ENCODE measurements around the gene AAMP. TPM values are rescaled to one million over a fixed set of nuclear protein-coding genes. Genes with fewer than 3 reads are reported as not detected.

The AAMP gene
- total and polyA plus RNA-seq, 2 donors (not counting 3 experiments of a cell fraction or from before 2014, with no cell fraction given), result 69.3 to 84.4 TPM

GRCh38 chr2:218216336-218216673, 53.6 kb downstream of the AAMP start:
- DNase-seq (ENCODE audit: low read depth, low spot score), result no peak
- no TSS peak for BruUV-seq (replicated peaks)
- peak overlapping the region; percentile 17 to 96 (median 72) for H3K4me3 ChIP-seq (replicated peaks in 1 of 3; ENCODE audit: insufficient read depth in 1 of 3, low read depth in 1 of 3, low read length in 3 of 3)
- peaks cover 6% of the 10 kb centered on the region for H4K20me1 ChIP-seq (replicated peaks; ENCODE audit: control insufficient read depth, extremely low read depth, insufficient read depth, low read length)
- peak overlapping the region; percentile 60 for H3K4me2 ChIP-seq (ENCODE audit: insufficient read depth, low read length)
- ChIA-PET CTCF (interaction anchor here (0.8 to 1.1 kb wide), 3 partner anchors 13 to 180 kb away, joined by 3 to 4 read pairs (median 3); no protein-coding TSS in a partner anchor), POLR2A (interaction anchor here (0.5 to 1.6 kb wide), 3 partner anchors 10 to 54 kb away, joined by 3 read pairs; partner anchors contain the start of genes AAMP and PNKD)
- no peaks in the 10 kb centered on the region for H3K9me1 ChIP-seq (replicated peaks; ENCODE audit: control insufficient read depth, extremely low read depth, insufficient read depth, low read length)
- peaks cover 3 to 6% of the 10 kb centered on the region in 2 experiments for H3K27me3 ChIP-seq (ENCODE audit: control insufficient read depth in 2 of 2, insufficient read depth in 2 of 2, low read length in 2 of 2)
- H3K27ac ChIP-seq (ENCODE audit: insufficient read depth, low read depth, low read length), result peak overlapping the region; percentile 70
- peak overlapping the region; percentile 70 for H3K9ac ChIP-seq (replicated peaks; ENCODE audit: extremely low read depth, insufficient read depth, low read length)
- H2AFZ ChIP-seq (ENCODE audit: low read depth, low read length), result peak overlapping the region; percentile 86
- H3K9me3 ChIP-seq (replicated peaks; ENCODE audit: control insufficient read depth, insufficient read depth, low read length), result no peaks in the 10 kb centered on the region
- no peak for FAIRE-seq
- H3K4me1 ChIP-seq (ENCODE audit: control insufficient read depth, extremely low read depth, insufficient read depth, low read length), result peaks cover 27% of the 10 kb centered on the region
- H3K36me3 ChIP-seq (ENCODE audit: control insufficient read depth in 2 of 2, extremely low read depth in 1 of 2, insufficient read depth in 2 of 2, low read length in 2 of 2), result peaks cover 0 to 5% of the 10 kb centered on the region in 2 experiments
- TF ChIP-seq EZH2 (IDR thresholded peaks at IDR 0.05; ENCODE audit: borderline replicate concordance, low read depth, low read length, severe bottlenecking) (no peak), MAX (IDR thresholded peaks at IDR 0.05; ENCODE audit: insufficient read depth, insufficient read length) (no peak)
- intact Hi-C loops (cut with micrococcal nuclease), result no loop called here
- peaks cover 42% of the 10 kb centered on the region for H3K79me2 ChIP-seq (ENCODE audit: control insufficient read depth, insufficient read depth, low read length)
- dilution Hi-C loops (cut with MboI; ENCODE audit: extremely low pct_ligation_motif_present, low sequenced_read_pairs), result no loop called here

Small RNA genes within 50 kb of the gene (microRNA-seq; reads per million reads assigned to microRNA genes)
- not detected for gene MIR6513 (ENCODE audit: borderline number of aligned reads, borderline replicate concordance)

Other genes with a start within 250 kb of the AAMP start
- gene RUFY4, start 200.9 kb downstream of the AAMP start, total RNA-seq, result not detected in 2 replicates
- not detected in 2 replicates for gene RUFY4, start 200.9 kb downstream of the AAMP start, polyA plus RNA-seq
- not detected in 2 replicates for gene CXCR2, start 144.1 kb downstream of the AAMP start, total RNA-seq
- not detected in 2 replicates for gene CXCR2, start 144.1 kb downstream of the AAMP start, polyA plus RNA-seq
- not detected in 2 replicates for gene CXCR1, start 103.2 kb downstream of the AAMP start, total RNA-seq
- gene CXCR1, start 103.2 kb downstream of the AAMP start, polyA plus RNA-seq, result not detected in 2 replicates
- 455 and 483 TPM in 2 replicates for gene ARPC2, start 52.9 kb downstream of the AAMP start, total RNA-seq
- 417 and 433 TPM in 2 replicates for gene ARPC2, start 52.9 kb downstream of the AAMP start, polyA plus RNA-seq
- gene GPBAR1, start 9.1 kb downstream of the AAMP start, total RNA-seq, result 0.60 and 0.75 TPM in 2 replicates
- 0.14 TPM in 2 replicates for gene GPBAR1, start 9.1 kb downstream of the AAMP start, polyA plus RNA-seq
- gene PNKD, start 382 bp upstream of the AAMP start, total RNA-seq, result 56.1 and 56.6 TPM in 2 replicates
- 88.3 and 98.9 TPM in 2 replicates for gene PNKD, start 382 bp upstream of the AAMP start, polyA plus RNA-seq
- gene TMBIM1, start 22.4 kb upstream of the AAMP start, total RNA-seq, result 141 and 159 TPM in 2 replicates
- gene TMBIM1, start 22.4 kb upstream of the AAMP start, polyA plus RNA-seq, result 229 and 243 TPM in 2 replicates
- not detected in 2 replicates for gene CATIP, start 86.7 kb upstream of the AAMP start, total RNA-seq
- gene CATIP, start 86.7 kb upstream of the AAMP start, polyA plus RNA-seq, result not detected in 2 replicates
- not detected in 2 replicates for gene SLC11A1, start 112.1 kb upstream of the AAMP start, total RNA-seq
- gene SLC11A1, start 112.1 kb upstream of the AAMP start, polyA plus RNA-seq, result 0.03 and 0.08 TPM in 2 replicates
- 78.7 and 86.1 TPM in 2 replicates for gene CTDSP1, start 129.7 kb upstream of the AAMP start, total RNA-seq
- 112 and 127 TPM in 2 replicates for gene CTDSP1, start 129.7 kb upstream of the AAMP start, polyA plus RNA-seq
- not detected in 2 replicates for gene VIL1, start 149.0 kb upstream of the AAMP start, total RNA-seq
- not detected in 2 replicates for gene VIL1, start 149.0 kb upstream of the AAMP start, polyA plus RNA-seq

Measured in endothelial cell of umbilical vein (primary cell).